ENCODE results near the gene RTN1.

The RTN1 gene

GRCh38 chr14:59895721-59896120 lies 25.1 kb upstream of the RTN1 start:
- Histone ChIP-seq H3K36me3 (ENCODE audit: control insufficient read depth, insufficient read depth, low read length) (no peaks in the 10 kb centered on the region), H3K9me3 (ENCODE audit: control insufficient read depth, low read length) (no peaks in the 10 kb centered on the region), H3K4me1 (ENCODE audit: control insufficient read depth, insufficient read depth, low read length) (no peaks in the 10 kb centered on the region), H3K9ac (ENCODE audit: low read length) (no peak overlapping the region), H3K4me3 (ENCODE audit: low read length) (no peak overlapping the region), H3K27me3 (ENCODE audit: control insufficient read depth, insufficient read depth, low read length) (no peaks in the 10 kb centered on the region)

DNA sequence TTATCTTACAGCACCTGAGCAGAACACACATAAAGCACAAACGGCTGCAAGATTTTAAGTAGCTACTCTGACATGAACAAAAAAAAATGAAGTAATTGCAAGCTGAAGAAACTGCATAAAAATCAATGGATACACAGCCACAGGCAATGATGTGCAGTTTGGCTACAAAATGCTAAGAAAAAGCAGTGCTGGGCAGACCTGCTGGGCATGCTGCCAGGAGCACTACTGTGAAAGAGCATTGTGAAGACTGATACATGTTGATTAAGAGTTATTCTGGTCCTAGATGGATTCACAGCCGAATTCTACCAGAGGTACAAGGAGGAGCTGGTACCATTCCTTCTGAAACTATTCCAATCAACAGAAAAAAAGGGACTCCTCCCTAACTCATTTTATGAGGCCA lies 20.1 kb upstream of the RTN1 start:
- Histone ChIP-seq H3K4me1 (ENCODE audit: control insufficient read depth, insufficient read depth, low read length) (no peaks in the 10 kb centered on the region), H3K9ac (ENCODE audit: low read length) (no peak overlapping the region)

DNA sequence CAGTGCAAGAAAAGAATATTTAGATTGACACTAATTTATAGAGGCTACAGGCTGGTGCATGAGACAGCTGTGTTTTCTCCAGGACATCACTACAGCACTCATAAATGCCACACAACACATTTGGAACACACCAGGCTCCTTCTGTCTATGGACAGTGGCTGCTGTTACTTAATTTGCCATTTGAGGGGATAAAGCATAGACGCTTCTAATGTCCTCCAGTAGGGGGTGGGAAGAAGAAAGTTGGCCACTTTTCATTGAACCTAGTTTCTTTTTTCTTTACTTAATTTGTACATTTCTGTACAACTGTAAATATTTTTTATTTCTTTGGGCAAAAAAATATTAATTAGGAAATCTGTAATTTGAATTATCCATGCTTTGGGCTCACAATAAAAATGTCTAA lies 12.4 kb upstream of the RTN1 start:
- Histone ChIP-seq H3K27me3 (ENCODE audit: control insufficient read depth, insufficient read depth, low read length) (no peaks in the 10 kb centered on the region), H3K4me3 (ENCODE audit: low read length) (no peak overlapping the region), H3K9me3 (ENCODE audit: control insufficient read depth, low read length) (no peaks in the 10 kb centered on the region), H3K36me3 (ENCODE audit: control insufficient read depth, insufficient read depth, low read length) (no peaks in the 10 kb centered on the region), H3K4me1 (ENCODE audit: control insufficient read depth, insufficient read depth, low read length) (no peaks in the 10 kb centered on the region), H3K9ac (ENCODE audit: low read length) (no peak overlapping the region)

More for the DNA sequence above, 20.1 kb upstream of the RTN1 start:
- Histone ChIP-seq H3K4me3 (ENCODE audit: low read length) (no peak overlapping the region), H3K27me3 (ENCODE audit: control insufficient read depth, insufficient read depth, low read length) (no peaks in the 10 kb centered on the region), H3K36me3 (ENCODE audit: control insufficient read depth, insufficient read depth, low read length) (no peaks in the 10 kb centered on the region), H3K9me3 (ENCODE audit: control insufficient read depth, low read length) (no peaks in the 10 kb centered on the region)

- no peak overlapping the region for H3K9ac ChIP-seq (ENCODE audit: low read length)
- peak overlapping the region; percentile 62 for H3K4me3 ChIP-seq (ENCODE audit: low read length)
- H3K27me3 ChIP-seq (ENCODE audit: control insufficient read depth, insufficient read depth, low read length) = peaks cover 33% of the 10 kb centered on the region
- H3K9me3 ChIP-seq (ENCODE audit: control insufficient read depth, low read length) = no peaks in the 10 kb centered on the region
- peaks cover 5% of the 10 kb centered on the region for H3K4me1 ChIP-seq (ENCODE audit: control insufficient read depth, insufficient read depth, low read length)
- no peaks in the 10 kb centered on the region for H3K36me3 ChIP-seq (ENCODE audit: control insufficient read depth, insufficient read depth, low read length)
These were observed 555 bp upstream of the RTN1 start for GRCh38 chr14:59871166-59871495.

DNA sequence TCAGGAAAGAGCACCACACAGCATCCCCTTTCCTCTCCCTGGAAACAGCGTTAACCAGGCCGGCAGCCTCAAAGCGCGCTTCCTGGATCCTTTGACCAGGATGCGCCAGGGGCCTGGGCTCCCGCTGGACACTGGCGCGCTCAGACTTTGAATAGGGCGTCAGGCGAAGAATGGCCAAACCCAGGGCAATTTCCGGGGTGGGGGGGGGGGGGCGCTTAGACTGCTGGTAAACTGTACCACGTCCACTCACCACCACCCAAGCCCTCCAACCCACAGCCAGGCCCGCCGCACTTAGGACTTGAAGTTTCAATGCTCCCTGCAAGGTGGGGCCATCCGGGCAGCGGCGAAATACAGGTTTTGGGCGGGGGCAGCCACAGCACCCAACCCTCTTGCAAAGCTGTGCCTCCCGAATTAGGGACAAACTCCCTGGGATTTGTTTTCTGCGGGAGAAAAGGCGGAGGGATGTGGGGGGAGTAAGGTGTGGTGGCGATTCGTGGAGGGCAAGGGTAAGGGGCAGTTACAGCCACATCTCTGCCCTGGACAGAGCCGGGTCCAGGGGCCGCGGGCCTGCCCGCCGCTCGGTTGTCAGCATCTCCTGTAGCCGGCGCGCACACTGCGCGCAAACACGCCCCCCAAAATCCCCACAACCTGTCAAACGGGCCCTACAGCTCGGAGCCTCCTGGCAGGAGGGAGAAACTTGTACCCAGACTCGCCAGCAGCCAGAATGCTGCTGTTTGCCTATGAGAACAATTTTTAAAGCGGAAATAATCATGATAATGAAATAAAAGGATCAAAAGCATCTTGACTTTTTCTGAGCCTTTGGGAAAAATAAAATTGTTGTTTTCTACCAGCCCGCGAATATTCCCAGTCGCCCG lies 958 bp downstream of the RTN1 start:
- Histone ChIP-seq H3K9me3 (ENCODE audit: control insufficient read depth, low read length) (no peaks in the 10 kb centered on the region), H3K9ac (ENCODE audit: low read length) (peak overlapping the region; percentile 17), H3K27me3 (ENCODE audit: control insufficient read depth, insufficient read depth, low read length) (peaks cover 33% of the 10 kb centered on the region), H3K36me3 (ENCODE audit: control insufficient read depth, insufficient read depth, low read length) (no peaks in the 10 kb centered on the region), H3K4me3 (ENCODE audit: low read length) (no peak overlapping the region), H3K4me1 (ENCODE audit: control insufficient read depth, insufficient read depth, low read length) (peaks cover 5% of the 10 kb centered on the region)

DNA sequence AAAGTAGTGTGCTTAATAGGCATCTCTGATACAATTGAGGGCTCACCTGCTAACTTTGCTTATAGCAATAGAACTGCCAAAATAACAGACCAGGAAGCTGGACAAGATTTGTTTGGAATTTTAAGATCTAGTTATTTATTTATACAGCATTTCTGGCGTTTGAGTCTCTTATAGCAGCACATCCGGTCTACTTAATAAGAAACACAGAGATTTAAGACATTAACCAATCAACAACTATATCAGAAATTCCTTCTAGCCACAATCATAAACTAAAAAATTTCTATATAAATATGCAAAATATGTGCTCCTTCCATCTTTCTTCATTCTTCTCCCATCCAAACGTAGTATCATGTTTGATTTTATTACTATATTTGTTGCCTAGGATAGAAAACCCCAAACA lies 2.6 kb downstream of the RTN1 start:
- H3K4me1 ChIP-seq (ENCODE audit: control insufficient read depth, insufficient read depth, low read length) = peaks cover 5% of the 10 kb centered on the region
- H3K4me3 ChIP-seq (ENCODE audit: low read length) = no peak overlapping the region
- H3K36me3 ChIP-seq (ENCODE audit: control insufficient read depth, insufficient read depth, low read length) = no peaks in the 10 kb centered on the region
- H3K9me3 ChIP-seq (ENCODE audit: control insufficient read depth, low read length) = no peaks in the 10 kb centered on the region
- H3K27me3 ChIP-seq (ENCODE audit: control insufficient read depth, insufficient read depth, low read length) = peaks cover 33% of the 10 kb centered on the region
- H3K9ac ChIP-seq (ENCODE audit: low read length) = no peak overlapping the region

DNA sequence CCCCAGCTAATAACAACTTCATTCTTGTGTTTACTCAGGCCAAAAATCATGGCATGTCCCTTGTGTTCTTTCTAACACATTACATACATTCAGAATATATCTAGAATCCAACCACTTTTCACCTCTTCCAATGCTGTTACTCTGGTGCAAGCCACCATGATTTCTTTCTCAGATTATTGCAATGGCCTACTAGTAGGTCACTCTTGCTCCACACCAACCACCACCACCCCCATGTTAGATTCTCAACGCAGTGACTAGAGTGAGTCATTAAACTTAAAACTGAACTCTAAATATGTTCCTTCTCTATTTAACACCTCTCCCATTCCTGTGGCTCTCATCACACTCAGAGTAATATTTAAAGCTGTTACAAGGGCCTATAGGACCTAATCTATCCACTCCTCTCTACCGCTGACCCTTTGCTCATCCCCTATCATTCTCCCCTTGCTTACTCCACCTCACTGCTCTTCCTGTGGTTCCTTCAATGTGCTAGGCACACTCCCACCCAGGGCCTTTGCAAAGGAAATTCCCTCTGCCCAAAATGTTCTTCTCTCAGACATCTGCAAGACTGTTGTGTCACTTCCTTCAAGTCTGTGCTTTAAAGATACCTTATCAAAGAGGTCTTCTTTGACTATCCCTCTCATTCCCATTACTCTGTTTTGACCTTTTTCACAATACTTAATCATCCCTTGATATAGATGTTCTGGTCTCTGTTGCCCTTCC lies 6.6 kb downstream of the RTN1 start:
- Histone ChIP-seq H3K9me3 (ENCODE audit: control insufficient read depth, low read length) (no peaks in the 10 kb centered on the region), H3K4me1 (ENCODE audit: control insufficient read depth, insufficient read depth, low read length) (no peaks in the 10 kb centered on the region), H3K4me3 (ENCODE audit: low read length) (no peak overlapping the region), H3K27me3 (ENCODE audit: control insufficient read depth, insufficient read depth, low read length) (peaks cover 3% of the 10 kb centered on the region), H3K36me3 (ENCODE audit: control insufficient read depth, insufficient read depth, low read length) (no peaks in the 10 kb centered on the region), H3K9ac (ENCODE audit: low read length) (no peak overlapping the region)

GRCh38 chr14:59857328-59857727 lies 13.2 kb downstream of the RTN1 start:
- Histone ChIP-seq H3K9ac (ENCODE audit: low read length) (no peak overlapping the region), H3K27me3 (ENCODE audit: control insufficient read depth, insufficient read depth, low read length) (no peaks in the 10 kb centered on the region), H3K36me3 (ENCODE audit: control insufficient read depth, insufficient read depth, low read length) (no peaks in the 10 kb centered on the region), H3K4me1 (ENCODE audit: control insufficient read depth, insufficient read depth, low read length) (no peaks in the 10 kb centered on the region), H3K9me3 (ENCODE audit: control insufficient read depth, low read length) (no peaks in the 10 kb centered on the region), H3K4me3 (ENCODE audit: low read length) (no peak overlapping the region)

DNA sequence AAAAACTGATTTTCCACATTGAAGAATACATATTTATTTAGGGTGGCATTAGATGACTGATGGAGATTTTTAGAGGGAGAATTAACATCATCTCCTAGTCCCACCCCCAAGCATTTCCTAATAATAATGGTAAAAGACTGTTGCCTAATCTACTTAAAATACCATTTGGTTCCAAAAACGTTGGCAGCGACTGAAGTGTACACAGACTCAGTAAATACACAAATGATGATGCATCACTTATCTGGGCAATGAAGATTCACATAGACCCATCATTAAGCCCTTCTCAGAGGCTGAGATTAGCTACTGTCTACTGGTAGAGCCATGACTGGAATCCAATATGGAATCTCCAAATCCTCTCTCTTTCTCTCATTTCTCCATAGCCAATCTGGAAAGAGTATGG lies 18.2 kb downstream of the RTN1 start:
- Histone ChIP-seq H3K27me3 (ENCODE audit: control insufficient read depth, insufficient read depth, low read length) (no peaks in the 10 kb centered on the region), H3K4me1 (ENCODE audit: control insufficient read depth, insufficient read depth, low read length) (peaks cover 16% of the 10 kb centered on the region), H3K36me3 (ENCODE audit: control insufficient read depth, insufficient read depth, low read length) (no peaks in the 10 kb centered on the region), H3K4me3 (ENCODE audit: low read length) (no peak overlapping the region), H3K9ac (ENCODE audit: low read length) (no peak overlapping the region), H3K9me3 (ENCODE audit: control insufficient read depth, low read length) (no peaks in the 10 kb centered on the region)

DNA sequence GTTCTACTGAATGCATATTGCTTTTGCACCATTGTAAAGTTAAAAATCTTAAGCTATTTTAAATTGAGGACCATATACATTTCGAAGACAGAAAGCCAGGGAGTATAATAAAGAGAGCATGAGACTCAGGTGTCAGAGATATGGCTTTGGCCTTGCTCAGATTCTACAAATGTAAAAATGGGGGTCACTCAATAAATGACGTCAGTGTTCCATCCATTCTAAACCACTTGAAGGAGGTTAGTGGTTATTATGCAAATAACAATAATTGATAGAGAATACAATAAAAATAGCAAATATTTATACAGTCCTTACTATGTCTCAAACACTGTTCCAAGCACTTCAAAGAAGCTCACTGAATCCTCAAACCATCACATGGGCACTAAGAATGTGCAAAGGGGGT lies 20.1 kb downstream of the RTN1 start:
- Histone ChIP-seq H3K9ac (ENCODE audit: low read length) (no peak overlapping the region), H3K4me3 (ENCODE audit: low read length) (no peak overlapping the region), H3K27me3 (ENCODE audit: control insufficient read depth, insufficient read depth, low read length) (no peaks in the 10 kb centered on the region), H3K9me3 (ENCODE audit: control insufficient read depth, low read length) (no peaks in the 10 kb centered on the region), H3K4me1 (ENCODE audit: control insufficient read depth, insufficient read depth, low read length) (peaks cover 16% of the 10 kb centered on the region), H3K36me3 (ENCODE audit: control insufficient read depth, insufficient read depth, low read length) (no peaks in the 10 kb centered on the region)

DNA sequence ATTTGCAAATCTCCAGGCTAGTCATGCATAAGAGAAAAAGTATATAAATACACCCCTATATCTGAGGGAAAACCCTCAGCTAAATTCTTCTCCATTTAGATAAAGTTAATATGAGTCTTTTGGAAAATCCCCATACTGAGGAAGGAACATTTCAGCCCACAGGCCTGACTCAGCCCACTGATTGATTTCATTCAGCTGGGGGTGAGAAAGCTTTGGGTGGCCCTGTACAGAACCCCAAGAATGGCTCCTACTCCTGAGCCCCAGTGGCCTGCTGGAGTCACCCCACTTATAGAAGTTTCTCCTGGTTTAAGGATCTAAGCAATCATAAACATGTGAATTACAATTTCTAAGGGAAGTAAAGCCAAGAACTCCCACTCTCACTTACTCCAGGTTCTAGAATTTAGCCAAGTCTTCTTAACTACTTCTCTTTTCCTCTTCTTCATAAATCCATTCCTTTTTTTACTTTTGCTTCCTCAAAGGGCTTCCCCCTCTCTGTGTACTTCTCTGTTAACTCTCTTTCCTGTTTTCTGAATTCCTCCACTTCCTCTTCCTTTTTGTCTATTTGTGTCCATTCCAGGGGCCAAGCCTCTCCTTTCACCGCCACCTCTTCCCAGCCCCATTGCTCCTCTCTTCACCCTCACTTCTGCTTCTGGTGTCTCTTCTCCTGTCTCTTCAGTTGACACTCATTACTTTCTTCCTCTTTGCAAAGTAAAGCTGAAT lies 21.0 kb downstream of the RTN1 start:
- Histone ChIP-seq H3K27me3 (ENCODE audit: control insufficient read depth, insufficient read depth, low read length) (no peaks in the 10 kb centered on the region), H3K36me3 (ENCODE audit: control insufficient read depth, insufficient read depth, low read length) (no peaks in the 10 kb centered on the region), H3K9ac (ENCODE audit: low read length) (no peak overlapping the region), H3K4me3 (ENCODE audit: low read length) (no peak overlapping the region), H3K9me3 (ENCODE audit: control insufficient read depth, low read length) (no peaks in the 10 kb centered on the region), H3K4me1 (ENCODE audit: control insufficient read depth, insufficient read depth, low read length) (peaks cover 16% of the 10 kb centered on the region)

DNA sequence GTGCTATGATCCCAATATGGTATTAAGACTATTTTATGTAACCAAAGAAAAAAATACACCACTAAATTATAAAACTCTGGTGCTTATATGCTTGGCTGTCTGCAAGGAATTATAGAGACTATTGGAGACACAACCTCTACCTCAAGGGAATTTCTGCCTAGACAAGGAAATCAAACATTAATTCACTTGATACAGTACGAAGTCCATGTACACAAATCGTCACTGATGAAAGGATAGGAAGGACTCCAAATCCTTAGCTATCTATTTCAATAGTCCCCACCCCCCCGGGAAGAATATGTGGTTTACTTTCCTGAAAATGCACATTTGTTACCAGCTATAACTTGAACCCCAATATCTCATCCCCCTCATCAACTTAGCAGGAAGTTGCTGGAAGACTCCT lies 21.9 kb downstream of the RTN1 start:
- no peak overlapping the region for H3K4me3 ChIP-seq (ENCODE audit: low read length)
- no peaks in the 10 kb centered on the region for H3K36me3 ChIP-seq (ENCODE audit: control insufficient read depth, insufficient read depth, low read length)
- H3K27me3 ChIP-seq (ENCODE audit: control insufficient read depth, insufficient read depth, low read length) = no peaks in the 10 kb centered on the region
- peaks cover 16% of the 10 kb centered on the region for H3K4me1 ChIP-seq (ENCODE audit: control insufficient read depth, insufficient read depth, low read length)
- no peak overlapping the region for H3K9ac ChIP-seq (ENCODE audit: low read length)
- H3K9me3 ChIP-seq (ENCODE audit: control insufficient read depth, low read length) = no peaks in the 10 kb centered on the region

Data from mucosa of stomach (tissue), 1 donor.